Measurements from ENCODE around the gene CEP72. TPM values are rescaled to one million over a fixed set of nuclear protein-coding genes. Genes with fewer than 3 reads are reported as not detected.

CEP72 gene
- total RNA-seq, 1 experiment from 2014 or later: 16.4 TPM

- DNase-seq (ENCODE audit: unreplicated experiment): no peak
- TF ChIP-seq CTCF (IDR thresholded peaks at IDR 0.05; ENCODE audit: unreplicated experiment): no peak
These were observed 44.5 kb upstream of the CEP72 start for GRCh38 chr5:567664-568060.

GRCh38 chr5:568061-568781, 43.9 kb upstream of the CEP72 start:
- Mint-ChIP-seq H3K4me1 (ENCODE audit: insufficient read depth, unreplicated experiment) (no peaks in the 10 kb centered on the region), H3K27ac (ENCODE audit: low read depth, unreplicated experiment) (no peak overlapping the region), H3K27me3 (ENCODE audit: insufficient read depth, unreplicated experiment) (peaks cover 30% of the 10 kb centered on the region), H3K9me3 (ENCODE audit: unreplicated experiment) (peaks cover 10% of the 10 kb centered on the region), H3K4me3 (ENCODE audit: unreplicated experiment) (no peak overlapping the region), H3K36me3 (ENCODE audit: insufficient read depth, unreplicated experiment) (no peaks in the 10 kb centered on the region)
- CTCF ChIA-PET: interaction anchor here (0.6 to 1.8 kb wide), 2 partner anchors 8 to 111 kb away, joined by 4 read pairs; no protein-coding TSS in a partner anchor
- TF ChIP-seq CTCF (IDR thresholded peaks at IDR 0.05; ENCODE audit: unreplicated experiment): no peak
- no TSS peak for BruUV-seq (replicated peaks)
- POLR2A ChIA-PET: no interaction called here
- no peak for DNase-seq (ENCODE audit: unreplicated experiment)
- intact Hi-C loops (cut with micrococcal nuclease): no loop called here

More at GRCh38 chr5:567664-568060, 44.5 kb upstream of the CEP72 start:
- no peaks in the 10 kb centered on the region for H3K4me1 Mint-ChIP-seq (ENCODE audit: insufficient read depth, unreplicated experiment)
- intact Hi-C loops (cut with micrococcal nuclease): no loop called here
- no peak overlapping the region for H3K4me3 Mint-ChIP-seq (ENCODE audit: unreplicated experiment)
- H3K36me3 Mint-ChIP-seq (ENCODE audit: insufficient read depth, unreplicated experiment): no peaks in the 10 kb centered on the region
- ChIA-PET POLR2A (no interaction called here), CTCF (interaction anchor here (1.8 kb wide), 1 partner anchor 8 kb away, joined by 4 read pairs; no protein-coding TSS in a partner anchor)
- peaks cover 30% of the 10 kb centered on the region for H3K27me3 Mint-ChIP-seq (ENCODE audit: insufficient read depth, unreplicated experiment)
- no peak overlapping the region for H3K27ac Mint-ChIP-seq (ENCODE audit: low read depth, unreplicated experiment)
- peaks cover 10% of the 10 kb centered on the region for H3K9me3 Mint-ChIP-seq (ENCODE audit: unreplicated experiment)
- no TSS peak for BruUV-seq (replicated peaks)

GRCh38 chr5:568809-569208, 43.3 kb upstream of the CEP72 start:
- Mint-ChIP-seq H3K9me3 (ENCODE audit: unreplicated experiment) (peaks cover 10% of the 10 kb centered on the region), H3K27me3 (ENCODE audit: insufficient read depth, unreplicated experiment) (peaks cover 30% of the 10 kb centered on the region), H3K4me1 (ENCODE audit: insufficient read depth, unreplicated experiment) (no peaks in the 10 kb centered on the region), H3K36me3 (ENCODE audit: insufficient read depth, unreplicated experiment) (no peaks in the 10 kb centered on the region), H3K27ac (ENCODE audit: low read depth, unreplicated experiment) (no peak overlapping the region), H3K4me3 (ENCODE audit: unreplicated experiment) (no peak overlapping the region)
- BruUV-seq (replicated peaks): no TSS peak
- TF ChIP-seq CTCF (IDR thresholded peaks at IDR 0.05; ENCODE audit: unreplicated experiment): no peak
- intact Hi-C loops (cut with micrococcal nuclease): no loop called here
- DNase-seq (ENCODE audit: unreplicated experiment): no peak
- ChIA-PET CTCF (interaction anchor here (1.8 kb wide), 1 partner anchor 9 kb away, joined by 4 read pairs; no protein-coding TSS in a partner anchor), POLR2A (no interaction called here)

- intact Hi-C loops (cut with micrococcal nuclease): no loop called here
- Mint-ChIP-seq H3K4me3 (ENCODE audit: unreplicated experiment) (no peak overlapping the region), H3K36me3 (ENCODE audit: insufficient read depth, unreplicated experiment) (no peaks in the 10 kb centered on the region), H3K4me1 (ENCODE audit: insufficient read depth, unreplicated experiment) (no peaks in the 10 kb centered on the region), H3K9me3 (ENCODE audit: unreplicated experiment) (peaks cover 10% of the 10 kb centered on the region), H3K27me3 (ENCODE audit: insufficient read depth, unreplicated experiment) (peaks cover 30% of the 10 kb centered on the region), H3K27ac (ENCODE audit: low read depth, unreplicated experiment) (no peak overlapping the region)
- CTCF ChIA-PET: interaction anchor here (1.8 kb wide), 1 partner anchor 10 kb away, joined by 4 read pairs; no protein-coding TSS in a partner anchor
- no peak for TF ChIP-seq CTCF (IDR thresholded peaks at IDR 0.05; ENCODE audit: unreplicated experiment)
- BruUV-seq (replicated peaks): no TSS peak
- POLR2A ChIA-PET: no interaction called here
- DNase-seq (ENCODE audit: unreplicated experiment): no peak
These were observed 42.7 kb upstream of the CEP72 start for GRCh38 chr5:569358-569867.
